SK-N-MC (cell line): ENCODE data around the gene COL12A1.

Source experiments
- DNase-seq: peaks from one replicate; pipeline ENCODE4 v3.0.0-alpha.2; 2011; ENCODE audit warnings: low read depth, low spot score
- H3K27ac ChIP-seq: fragments of 200-600 bp; sonication (generic); 2 replicates; pipeline ENCODE4 v1.5.1; 2016; ENCODE audit warnings: mixed run types
- H3K36me3 ChIP-seq: fragments of 200-600 bp; sonication (generic); 2 replicates; pipeline ENCODE4 v1.6.1; 2017; ENCODE audit warnings: antibody characterized with exemption, low read length, mixed read lengths; ENCODE audit not compliant: insufficient read depth
- H3K4me3 ChIP-seq: fragments of 200-600 bp; sonication (generic); 2 replicates; pipeline ENCODE4 v1.5.1; 2016
- H3K9ac ChIP-seq: fragments of 200-600 bp; sonication (generic); 2 replicates; pipeline ENCODE4 v1.8.0; 2017; ENCODE audit warnings: mixed run types, mixed read lengths; ENCODE audit not compliant: insufficient read length
- H3K9me3 ChIP-seq: fragments of 200-600 bp; sonication (generic); 2 replicates; pipeline ENCODE4 v1.6.1; 2017; ENCODE audit warnings: low read depth, mild to moderate bottlenecking, antibody characterized with exemption, low read length, moderate library complexity, mixed read lengths
- EZH2 ChIP-seq: fragments of 200-600 bp; sonication (generic); IDR thresholded peaks from one replicate; pipeline ENCODE4 v1.6.1; 2017; ENCODE audit warnings: antibody characterized with exemption
- FOXP2 ChIP-seq: optimal IDR thresholded peaks from 2 replicates; pipeline ENCODE3; 2011; ENCODE audit warnings: mild to moderate bottlenecking, moderate library complexity; ENCODE audit not compliant: insufficient read depth; ENCODE audit errors: extremely low read length, control extremely low read depth
- POLR2AphosphoS5 ChIP-seq: IDR thresholded peaks from 2 replicates; pipeline ENCODE4 v1.6.1; 2012; ENCODE audit warnings: mild to moderate bottlenecking, low read depth, low read length, borderline replicate concordance

COL12A1 gene

GRCh38 chr6:75234126-75234865 lies 28.4 kb upstream of the COL12A1 start:
- Histone ChIP-seq H3K9me3 (no peaks in the 10 kb centered on the region), H3K27ac (no peak overlapping the region), H3K4me3 (no peak overlapping the region), H3K36me3 (peaks cover 22% of the 10 kb centered on the region), H3K9ac (no peak overlapping the region)
- no peak for DNase-seq
- TF ChIP-seq FOXP2 (no peak), EZH2 (no peak), POLR2AphosphoS5 (no peak)

- H3K36me3 ChIP-seq, result peaks cover 15% of the 10 kb centered on the region
- H3K4me3 ChIP-seq, result no peak overlapping the region
- TF ChIP-seq POLR2AphosphoS5, result no peak
- no peak for TF ChIP-seq EZH2
- TF ChIP-seq FOXP2, result no peak
- H3K9me3 ChIP-seq, result no peaks in the 10 kb centered on the region
- DNase-seq, result no peak
- H3K27ac ChIP-seq, result no peak overlapping the region
- H3K9ac ChIP-seq, result no peak overlapping the region
Measured at GRCh38 chr6:75233092-75233615, 27.3 kb upstream of the COL12A1 start.

DNA sequence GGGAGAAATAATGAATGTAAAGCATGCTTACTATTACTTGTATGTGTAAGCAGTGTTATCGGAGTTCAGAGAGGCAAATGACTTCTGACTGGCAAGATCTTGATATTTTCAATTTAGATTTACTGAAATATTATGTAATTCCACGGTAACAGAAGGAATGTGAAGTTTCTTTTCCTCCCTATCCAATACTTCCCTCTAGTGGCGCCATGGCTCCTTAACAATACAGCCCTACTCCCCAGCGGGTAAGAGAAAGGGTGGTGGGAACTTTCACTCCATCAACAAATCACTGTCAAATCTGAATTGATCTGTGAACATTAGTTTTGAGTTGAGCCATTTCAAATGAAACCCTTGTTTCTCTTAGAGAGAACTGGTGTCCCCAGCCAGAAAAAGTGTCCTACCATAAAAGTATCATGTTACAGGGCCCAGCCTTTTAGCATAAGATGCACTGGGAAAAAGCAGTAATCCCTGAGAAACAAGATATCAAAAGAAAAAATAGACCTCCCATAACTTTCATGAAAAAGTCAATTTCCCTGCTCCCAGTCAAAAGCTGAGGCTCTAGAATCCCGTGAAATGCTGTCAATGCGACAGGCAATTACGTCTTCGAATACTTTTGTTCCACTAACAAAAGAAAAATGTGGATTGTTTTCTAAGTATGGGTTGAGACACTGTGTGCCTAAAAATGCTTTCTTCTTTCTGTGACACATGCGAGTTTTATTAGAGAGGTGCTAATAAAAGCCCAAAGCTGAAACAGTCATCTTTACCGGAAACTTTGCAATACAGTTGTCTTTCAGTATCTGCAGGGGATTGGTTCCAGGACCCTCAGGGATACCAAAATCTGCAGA lies 24.9 kb upstream of the COL12A1 start:
- Histone ChIP-seq H3K9ac (peak overlapping the region; percentile 16), H3K9me3 (no peaks in the 10 kb centered on the region), H3K36me3 (no peaks in the 10 kb centered on the region), H3K4me3 (no peak overlapping the region; the same call in 1 of the 2 replicates), H3K27ac (no peak overlapping the region)
- TF ChIP-seq POLR2AphosphoS5, result no peak
- no peak for TF ChIP-seq FOXP2
- TF ChIP-seq EZH2, result no peak
- DNase-seq, result peak; percentile 52

- DNase-seq, result no peak
- Histone ChIP-seq H3K9ac (no peak overlapping the region), H3K36me3 (no peaks in the 10 kb centered on the region), H3K9me3 (no peaks in the 10 kb centered on the region), H3K27ac (no peak overlapping the region), H3K4me3 (no peak overlapping the region)
- TF ChIP-seq EZH2, result no peak
- TF ChIP-seq POLR2AphosphoS5, result no peak
- no peak for TF ChIP-seq FOXP2
Measured at GRCh38 chr6:75224303-75224926, 18.6 kb upstream of the COL12A1 start.

- Histone ChIP-seq H3K27ac (no peak overlapping the region), H3K4me3 (no peak overlapping the region), H3K36me3 (no peaks in the 10 kb centered on the region), H3K9me3 (no peaks in the 10 kb centered on the region), H3K9ac (no peak overlapping the region)
- no peak for TF ChIP-seq POLR2AphosphoS5
- no peak for TF ChIP-seq FOXP2
- TF ChIP-seq EZH2, result no peak
- DNase-seq, result no peak
Measured at GRCh38 chr6:75223428-75223827, 17.6 kb upstream of the COL12A1 start.

- no peaks in the 10 kb centered on the region for H3K9me3 ChIP-seq
- TF ChIP-seq FOXP2, result no peak
- TF ChIP-seq POLR2AphosphoS5, result no peak
- no peak for TF ChIP-seq EZH2
- no peaks in the 10 kb centered on the region for H3K36me3 ChIP-seq
- no peak overlapping the region for H3K27ac ChIP-seq
- no peak for DNase-seq
- H3K9ac ChIP-seq, result no peak overlapping the region
- no peak overlapping the region for H3K4me3 ChIP-seq
Measured at GRCh38 chr6:75222261-75222660, 16.4 kb upstream of the COL12A1 start.

DNA sequence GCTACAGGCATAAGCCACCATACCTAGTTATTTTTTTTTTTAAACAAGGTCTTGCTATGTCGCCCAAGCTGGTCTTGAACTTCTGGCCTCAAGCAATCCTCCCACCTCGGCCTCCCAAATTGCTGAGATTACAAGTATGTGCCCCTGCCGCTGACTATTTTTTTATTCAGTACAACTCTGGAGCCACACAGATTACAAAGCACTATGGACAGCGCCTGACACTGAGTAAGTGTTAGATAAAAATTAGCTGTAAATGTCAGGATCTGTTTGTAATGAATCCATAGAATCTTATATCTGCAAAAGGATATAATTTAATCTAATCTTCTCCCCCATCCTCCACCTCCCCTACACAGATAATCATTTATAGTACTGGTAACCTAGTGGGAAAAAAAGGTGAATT lies 15.3 kb upstream of the COL12A1 start:
- no peaks in the 10 kb centered on the region for H3K36me3 ChIP-seq
- H3K9me3 ChIP-seq, result no peaks in the 10 kb centered on the region
- no peak for TF ChIP-seq FOXP2
- TF ChIP-seq EZH2, result no peak
- TF ChIP-seq POLR2AphosphoS5, result no peak
- DNase-seq, result no peak
- H3K9ac ChIP-seq, result no peak overlapping the region
- H3K4me3 ChIP-seq, result no peak overlapping the region
- no peak overlapping the region for H3K27ac ChIP-seq

DNA sequence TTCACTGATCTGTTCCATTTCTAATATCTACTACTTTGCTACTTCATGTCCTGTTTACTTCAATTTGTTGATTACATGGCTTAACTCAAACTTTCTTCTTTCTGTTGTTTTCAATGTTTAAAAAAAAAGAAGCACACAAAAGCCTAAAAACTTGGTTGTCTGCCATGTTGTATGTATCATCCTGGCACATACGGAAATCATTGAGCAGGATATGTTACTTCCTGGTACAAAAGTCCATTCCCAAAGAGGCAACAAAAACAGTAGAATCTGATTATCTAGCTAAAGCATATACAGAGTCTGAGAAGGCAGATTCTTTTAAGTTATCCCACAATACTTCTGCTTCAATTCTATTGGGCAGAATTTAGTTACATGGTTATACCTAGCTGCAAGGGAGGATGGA lies 14.5 kb upstream of the COL12A1 start:
- TF ChIP-seq FOXP2 (no peak), POLR2AphosphoS5 (no peak), EZH2 (no peak)
- Histone ChIP-seq H3K36me3 (no peaks in the 10 kb centered on the region), H3K27ac (no peak overlapping the region), H3K9me3 (no peaks in the 10 kb centered on the region), H3K9ac (no peak overlapping the region), H3K4me3 (no peak overlapping the region)
- DNase-seq, result no peak
